Endothelial cell of umbilical vein (primary cell): ENCODE data around the gene PLAAT1. TPM values are rescaled to one million over a fixed set of nuclear protein-coding genes. Genes with fewer than 3 reads are reported as not detected.

ENCODE experiments used
- BruUV-seq: library from RNA; stranded (reverse); fragments of 400-500 nt; replicated peaks from 2 replicates; lab custom pipeline; 2021; lab: Mats Ljungman, UMichigan
- CTCF ChIA-PET: fragments of 300-600, 350-600 bp; sonication (Branson Sonifier 250); formaldehyde crosslinking; loops from one replicate; lab custom pipeline; 2021; ENCODE audit warnings: antibody characterized with exemption, inconsistent platforms; lab: Charles Lee
- POLR2A ChIA-PET: fragments of 300-600, 350-600 bp; sonication (Branson Sonifier 250); formaldehyde crosslinking; loops from one replicate; lab custom pipeline; 2021; ENCODE audit warnings: antibody characterized with exemption, inconsistent platforms; lab: Charles Lee
- DNase-seq: peaks from one replicate; pipeline ENCODE4 v3.0.0-alpha.2; 2011; ENCODE audit warnings: low read depth, low spot score
- FAIRE-seq: peaks from 2 replicates; lab custom pipeline; 2011; peaks lifted over from hg19 to GRCh38; lab: Jason Lieb, UNC
- H2AFZ ChIP-seq: 2 replicates; pipeline ENCODE4 v1.6.0; 2012; ENCODE audit warnings: low read depth, low read length, control low read depth, inconsistent platforms
- H3K27ac ChIP-seq: 2 replicates; pipeline ENCODE4 v1.5.1; 2011; ENCODE audit warnings: low read depth, mild to moderate bottlenecking, control low read depth, low read length, moderate library complexity; ENCODE audit not compliant: insufficient read depth
- H3K27me3 ChIP-seq, 2 experiments: 2 replicates each; pipeline versions ENCODE4 v1.6.0 to v1.6.1; 2011; ENCODE audit warnings: low read length in 2 of 2, mixed read lengths in 1 of 2; ENCODE audit not compliant: control insufficient read depth in 2 of 2, insufficient read depth in 2 of 2
- H3K36me3 ChIP-seq, 2 experiments: 2 replicates in 1 of 2; 3 replicates in 1 of 2; pipeline ENCODE4 v1.5.1; 2011; ENCODE audit warnings: low read length in 2 of 2, mild to moderate bottlenecking in 1 of 2, moderate library complexity in 1 of 2; ENCODE audit not compliant: control insufficient read depth in 2 of 2, insufficient read depth in 2 of 2; ENCODE audit errors: extremely low read depth in 1 of 2
- H3K4me1 ChIP-seq: 3 replicates; pipeline ENCODE4 v1.5.1; 2011; ENCODE audit warnings: mild to moderate bottlenecking, low read length; ENCODE audit not compliant: control insufficient read depth, insufficient read depth; ENCODE audit errors: extremely low read depth
- H3K4me2 ChIP-seq: 2 replicates; pipeline ENCODE4 v1.6.1; 2011; ENCODE audit warnings: low read length, control low read depth, mixed read lengths; ENCODE audit not compliant: insufficient read depth
- H3K4me3 ChIP-seq, 3 experiments: fragments of 200-600 bp in 1 of 3; sonication (generic), shearing (Covaris generic) in 1 of 3; replicated peaks in 1 of 3; 2 replicates each; pipeline ENCODE4 v1.5.1; 2011 to 2016; ENCODE audit warnings: control low read depth in 3 of 3, low read length in 3 of 3, mild to moderate bottlenecking in 2 of 3, inconsistent platforms in 1 of 3, low read depth in 1 of 3, moderate library complexity in 1 of 3; ENCODE audit not compliant: insufficient read depth in 1 of 3
- H3K79me2 ChIP-seq: 2 replicates; pipeline ENCODE4 v1.6.0; 2012; ENCODE audit warnings: low read length, inconsistent platforms; ENCODE audit not compliant: control insufficient read depth, insufficient read depth
- H3K9ac ChIP-seq: replicated peaks from 2 replicates; pipeline ENCODE3; 2011; ENCODE audit warnings: low read length, control low read depth; ENCODE audit not compliant: insufficient read depth; ENCODE audit errors: extremely low read depth
- H3K9me1 ChIP-seq: replicated peaks from 3 replicates; pipeline ENCODE4 v1.6.0; 2011; ENCODE audit warnings: mild to moderate bottlenecking, low read length; ENCODE audit not compliant: control insufficient read depth, insufficient read depth; ENCODE audit errors: extremely low read depth
- H3K9me3 ChIP-seq: replicated peaks from 2 replicates; pipeline ENCODE4 v1.5.1; 2012; ENCODE audit warnings: low read length, inconsistent platforms; ENCODE audit not compliant: control insufficient read depth, insufficient read depth
- H4K20me1 ChIP-seq: replicated peaks from 2 replicates; pipeline ENCODE3; 2011; ENCODE audit warnings: mild to moderate bottlenecking, low read length; ENCODE audit not compliant: control insufficient read depth, insufficient read depth; ENCODE audit errors: extremely low read depth
- EZH2 ChIP-seq: IDR thresholded peaks from 2 replicates; pipeline ENCODE4 v1.6.1; 2012; ENCODE audit warnings: borderline replicate concordance, low read depth, mild to moderate bottlenecking, moderate library complexity, low read length, inconsistent platforms; ENCODE audit not compliant: severe bottlenecking
- FOS ChIP-seq: IDR thresholded peaks from 2 replicates; pipeline ENCODE4 v1.6.1; 2011; ENCODE audit warnings: mild to moderate bottlenecking, low read length, moderate library complexity, borderline replicate concordance; ENCODE audit not compliant: insufficient read depth
- GATA2 ChIP-seq: IDR thresholded peaks from 2 replicates; pipeline ENCODE4 v1.7.0; 2011; ENCODE audit warnings: low read depth, mild to moderate bottlenecking, moderate library complexity, mixed read lengths, low read length; ENCODE audit not compliant: insufficient read length, insufficient read depth
- JUN ChIP-seq: IDR thresholded peaks from 2 replicates; pipeline ENCODE4 v1.6.1; 2011; ENCODE audit warnings: borderline replicate concordance, low read depth; ENCODE audit not compliant: insufficient read length, insufficient read depth
- MYC ChIP-seq: IDR thresholded peaks from one replicate; pipeline ENCODE4 v1.6.1; 2011; ENCODE audit warnings: mild to moderate bottlenecking, low read depth, low read length
- POLR2A ChIP-seq: IDR thresholded peaks from 2 replicates; pipeline ENCODE4 v1.6.1; 2012; ENCODE audit warnings: low read depth, mild to moderate bottlenecking, control low read depth, low read length
- POLR2AphosphoS5 ChIP-seq: IDR thresholded peaks from 2 replicates; pipeline ENCODE4 v1.6.1; 2012; ENCODE audit warnings: low read depth, mild to moderate bottlenecking, control low read depth, low read length, moderate library complexity; ENCODE audit not compliant: insufficient read depth
- dilution Hi-C: fragments of 300-500 bp; cut with MboI; formaldehyde crosslinking; loops from one replicate; pipeline ENCODE4 v1.15.0; 2019; ENCODE audit warnings: low sequenced_read_pairs; ENCODE audit not compliant: extremely low pct_ligation_motif_present
- intact Hi-C: fragments of 100-400 bp; cut with micrococcal nuclease; formaldehyde crosslinking; loops from one replicate; pipeline ENCODE4 v1.10.0; 2022
- polyA plus RNA-seq, 4 experiments: library from polyadenylated mRNA; depleted of rRNA in 3 of 4; stranded (reverse) in 3 of 4; unstranded in 1 of 4; fragments of >200 nt; gene quantifications; 2 replicates each; pipeline versions ENCODE4 v1.2.1 to v1.2.3, GENCODE V29; 2011 to 2012; ENCODE audit warnings: missing spikeins in 1 of 4
- total RNA-seq: library from RNA; stranded (reverse); gene quantifications from 2 replicates; pipeline ENCODE4 v1.2.3, GENCODE V29; 2021
- TF ChIP-seq, protein P1 (sequence below): IDR thresholded peaks from 2 replicates; pipeline ENCODE4 v1.6.1; 2011; ENCODE audit not compliant: insufficient read depth, insufficient read length
- TF ChIP-seq, protein P2 (sequence below), 2 donors: IDR thresholded peaks; 1 replicate in 1 of 2; 2 replicates in 1 of 2; pipeline ENCODE4 v1.5.1; 2011; ENCODE audit warnings: low read length in 2 of 2, mild to moderate bottlenecking in 2 of 2, moderate library complexity in 2 of 2, control low read depth in 1 of 2, inconsistent platforms in 1 of 2, low read depth in 1 of 2; ENCODE audit not compliant: insufficient read depth in 1 of 2; ENCODE audit errors: extremely low read depth in 1 of 2

The PLAAT1 gene
- total and polyA plus RNA-seq, 2 donors (not counting 3 experiments of a cell fraction or from before 2014, with no cell fraction given) = 0.58 to 0.75 TPM

DNA sequence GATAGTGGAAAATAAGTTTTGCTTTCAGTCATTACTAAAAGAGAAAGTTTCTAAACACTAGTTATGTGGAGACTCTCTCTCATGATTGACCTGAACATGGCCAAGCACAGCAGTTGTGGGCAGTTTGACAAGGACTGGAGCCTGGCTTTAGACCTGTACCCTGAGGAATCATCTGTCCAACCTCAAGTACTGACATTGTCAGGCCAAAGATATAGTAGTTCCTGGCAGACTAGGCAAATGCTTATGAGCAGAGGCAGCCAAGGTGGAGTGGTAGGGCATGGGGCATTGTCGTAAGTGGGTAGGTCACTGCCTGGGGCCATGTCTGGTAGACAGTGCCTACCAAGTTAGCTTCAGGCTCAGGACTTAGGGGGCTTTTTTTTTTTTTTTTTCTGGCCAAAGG lies 20.9 kb downstream of the PLAAT1 start:
- no peaks in the 10 kb centered on the region for H3K9me1 ChIP-seq
- H3K4me1 ChIP-seq = no peaks in the 10 kb centered on the region
- TF ChIP-seq FOS (no peak), JUN (no peak), GATA2 (no peak), POLR2AphosphoS5 (no peak), POLR2A (no peak), EZH2 (no peak), MYC (no peak)
- TF ChIP-seq, protein P1, sequence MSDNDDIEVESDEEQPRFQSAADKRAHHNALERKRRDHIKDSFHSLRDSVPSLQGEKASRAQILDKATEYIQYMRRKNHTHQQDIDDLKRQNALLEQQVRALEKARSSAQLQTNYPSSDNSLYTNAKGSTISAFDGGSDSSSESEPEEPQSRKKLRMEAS = no peak
- TF ChIP-seq, protein P2, sequence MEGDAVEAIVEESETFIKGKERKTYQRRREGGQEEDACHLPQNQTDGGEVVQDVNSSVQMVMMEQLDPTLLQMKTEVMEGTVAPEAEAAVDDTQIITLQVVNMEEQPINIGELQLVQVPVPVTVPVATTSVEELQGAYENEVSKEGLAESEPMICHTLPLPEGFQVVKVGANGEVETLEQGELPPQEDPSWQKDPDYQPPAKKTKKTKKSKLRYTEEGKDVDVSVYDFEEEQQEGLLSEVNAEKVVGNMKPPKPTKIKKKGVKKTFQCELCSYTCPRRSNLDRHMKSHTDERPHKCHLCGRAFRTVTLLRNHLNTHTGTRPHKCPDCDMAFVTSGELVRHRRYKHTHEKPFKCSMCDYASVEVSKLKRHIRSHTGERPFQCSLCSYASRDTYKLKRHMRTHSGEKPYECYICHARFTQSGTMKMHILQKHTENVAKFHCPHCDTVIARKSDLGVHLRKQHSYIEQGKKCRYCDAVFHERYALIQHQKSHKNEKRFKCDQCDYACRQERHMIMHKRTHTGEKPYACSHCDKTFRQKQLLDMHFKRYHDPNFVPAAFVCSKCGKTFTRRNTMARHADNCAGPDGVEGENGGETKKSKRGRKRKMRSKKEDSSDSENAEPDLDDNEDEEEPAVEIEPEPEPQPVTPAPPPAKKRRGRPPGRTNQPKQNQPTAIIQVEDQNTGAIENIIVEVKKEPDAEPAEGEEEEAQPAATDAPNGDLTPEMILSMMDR (IDR thresholded peaks at IDR 0.05; ENCODE audit: extremely low read depth in 1 of 2, insufficient read depth in 1 of 2, low read depth in 1 of 2, low read length in 2 of 2) = no peak
- H3K4me3 ChIP-seq = no peak overlapping the region
- H3K9me3 ChIP-seq = no peaks in the 10 kb centered on the region
- H3K79me2 ChIP-seq = no peaks in the 10 kb centered on the region
- H2AFZ ChIP-seq = no peak overlapping the region
- FAIRE-seq (no peak), DNase-seq (no peak)
- H3K36me3 ChIP-seq = no peaks in the 10 kb centered on the region
- no TSS peak for BruUV-seq
- H3K4me2 ChIP-seq = no peak overlapping the region
- no peak overlapping the region for H3K9ac ChIP-seq
- H4K20me1 ChIP-seq = no peaks in the 10 kb centered on the region
- intact Hi-C loops (no loop called here), dilution Hi-C loops (no loop called here)
- H3K27ac ChIP-seq = no peak overlapping the region
- POLR2A ChIA-PET = no interaction called here
- H3K27me3 ChIP-seq = no peaks in the 10 kb centered on the region
- CTCF ChIA-PET = interaction anchor here (0.8 kb wide), 1 partner anchor 8 kb away, joined by 3 read pairs; no protein-coding TSS in a partner anchor
